SJCRH30 (cell line): ENCODE results near the gene MC1R. TPM values are rescaled to one million over a fixed set of nuclear protein-coding genes. Genes with fewer than 3 reads are reported as not detected.
"Not testable (repeated sequence)": the region's sequence is repeated elsewhere in the genome, so short reads cannot be mapped to it uniquely, and the experiment has no call there.

Experiments used
- DNase-seq, 2 experiments: peaks; one replicate each; pipeline ENCODE4 v3.0.0-alpha.2; 2015 to 2020
- H3K27ac ChIP-seq: fragments of 250-450 bp; sonication (Bioruptor Pico); 2 replicates; pipeline ENCODE4 v1.5.1; 2020; ENCODE audit warnings: mild to moderate bottlenecking, moderate library complexity
- H3K27me3 ChIP-seq: fragments of 250-450 bp; sonication (Bioruptor Pico); 2 replicates; pipeline ENCODE4 v1.5.1; 2020; ENCODE audit warnings: mild to moderate bottlenecking, moderate library complexity
- H3K36me3 ChIP-seq: fragments of 250-450 bp; sonication (Bioruptor Pico); 2 replicates; pipeline ENCODE4 v1.5.1; 2020; ENCODE audit warnings: mild to moderate bottlenecking, moderate library complexity
- H3K4me1 ChIP-seq: fragments of 250-450 bp; sonication (Bioruptor Pico); 2 replicates; pipeline ENCODE4 v1.5.1; 2020; ENCODE audit warnings: mild to moderate bottlenecking, moderate library complexity
- H3K4me3 ChIP-seq: fragments of 250-450 bp; sonication (Bioruptor Pico); 2 replicates; pipeline ENCODE4 v1.5.1; 2020; ENCODE audit warnings: mild to moderate bottlenecking, moderate library complexity
- H3K9me3 ChIP-seq: fragments of 250-450 bp; sonication (Bioruptor Pico); replicated peaks from 2 replicates; pipeline ENCODE4 v1.5.1; 2020; ENCODE audit warnings: mild to moderate bottlenecking, moderate library complexity
- total RNA-seq: library from RNA; depleted of rRNA; stranded (reverse); fragments of >200 nt; shearing (Covaris generic); gene quantifications from 2 replicates; pipeline ENCODE4 v1.2.3, GENCODE V29; 2014

MC1R gene
- total RNA-seq, 1 experiment from 2014 or later = 1.7 TPM

DNA sequence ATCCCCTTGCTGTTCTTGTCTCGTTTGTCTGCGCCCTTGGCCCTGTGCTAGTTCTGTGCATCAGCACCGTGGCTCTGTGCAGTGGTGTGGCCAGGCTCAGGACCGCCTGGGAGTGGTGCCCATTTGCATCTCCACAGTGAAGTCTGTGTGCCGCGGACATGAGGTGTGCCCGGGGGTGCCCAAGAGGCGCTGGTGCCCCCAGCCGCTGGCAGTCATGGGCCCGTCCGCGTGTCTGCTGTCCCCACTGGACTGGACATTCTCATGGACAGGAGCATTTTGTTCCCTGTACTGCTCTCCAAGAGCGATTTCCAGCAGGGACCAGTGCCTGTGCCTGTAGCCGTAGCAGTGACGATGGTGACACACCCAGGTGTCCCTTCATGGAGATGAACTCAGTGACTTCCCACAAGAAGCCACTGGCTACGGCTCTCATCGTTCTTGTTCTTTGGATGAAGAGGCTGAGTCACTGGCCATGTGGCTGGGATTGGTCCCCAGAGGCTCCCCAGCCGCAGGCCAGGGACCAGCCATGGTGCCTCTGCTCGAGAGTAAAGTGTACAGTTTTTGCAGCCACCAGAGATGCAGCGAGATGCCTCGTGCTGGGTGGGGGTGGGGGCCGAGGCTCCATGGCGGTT, 13.0 kb upstream of the MC1R start:
- peaks cover 33% of the 10 kb centered on the region for H3K36me3 ChIP-seq
- H3K4me3 ChIP-seq = no peak overlapping the region
- no peaks in the 10 kb centered on the region for H3K4me1 ChIP-seq
- H3K9me3 ChIP-seq = no peaks in the 10 kb centered on the region
- H3K27me3 ChIP-seq = no peaks in the 10 kb centered on the region
- H3K27ac ChIP-seq = no peak overlapping the region
- no peak for DNase-seq

DNA sequence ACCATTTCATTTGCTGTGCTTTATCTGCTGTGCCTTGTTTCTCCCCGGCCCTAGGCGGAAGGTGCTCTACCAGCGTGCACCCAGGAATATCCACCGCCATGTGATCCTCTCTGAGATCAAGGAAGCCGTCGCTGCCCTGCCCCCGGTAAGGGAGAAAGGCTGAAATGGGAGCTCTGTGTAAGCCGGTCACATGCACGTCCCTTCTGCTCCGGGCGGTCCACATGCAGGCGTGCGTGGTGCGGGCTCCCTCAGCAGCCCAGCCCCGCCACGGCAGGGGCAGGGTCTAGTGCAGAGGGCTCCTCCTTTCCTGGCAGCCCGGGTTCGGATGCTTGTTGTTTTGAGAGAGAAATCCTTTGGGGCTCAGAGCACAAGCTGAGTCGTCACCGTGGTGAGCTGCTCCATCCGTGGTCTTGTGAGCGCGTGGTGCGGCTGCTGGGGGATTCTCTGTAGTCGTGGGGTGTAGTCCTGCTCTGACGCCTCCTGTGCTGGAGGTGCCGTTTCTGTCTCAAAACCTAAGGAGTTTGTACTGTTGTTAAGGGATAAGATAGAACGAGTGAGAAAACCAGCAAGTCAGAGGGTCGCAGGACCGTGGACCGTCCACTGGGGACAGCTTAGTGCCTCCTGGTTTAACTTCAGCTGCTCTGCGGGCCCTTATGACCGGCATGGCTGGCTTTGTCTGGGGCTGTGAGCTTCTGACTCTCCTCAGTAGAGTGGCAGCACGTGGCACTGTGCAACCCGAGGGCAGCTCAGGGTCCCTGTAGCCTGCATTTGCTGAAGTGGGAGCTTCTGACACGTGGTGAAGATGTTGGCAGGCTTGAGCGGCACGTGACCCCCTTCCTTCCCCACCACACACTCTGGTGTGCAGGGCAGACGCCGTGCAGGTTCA, 12.3 kb upstream of the MC1R start:
- H3K27me3 ChIP-seq = no peaks in the 10 kb centered on the region
- no peak overlapping the region for H3K4me3 ChIP-seq
- DNase-seq = no peak
- H3K9me3 ChIP-seq = no peaks in the 10 kb centered on the region
- no peak overlapping the region for H3K27ac ChIP-seq
- peaks cover 38% of the 10 kb centered on the region for H3K36me3 ChIP-seq
- H3K4me1 ChIP-seq = no peaks in the 10 kb centered on the region

DNA sequence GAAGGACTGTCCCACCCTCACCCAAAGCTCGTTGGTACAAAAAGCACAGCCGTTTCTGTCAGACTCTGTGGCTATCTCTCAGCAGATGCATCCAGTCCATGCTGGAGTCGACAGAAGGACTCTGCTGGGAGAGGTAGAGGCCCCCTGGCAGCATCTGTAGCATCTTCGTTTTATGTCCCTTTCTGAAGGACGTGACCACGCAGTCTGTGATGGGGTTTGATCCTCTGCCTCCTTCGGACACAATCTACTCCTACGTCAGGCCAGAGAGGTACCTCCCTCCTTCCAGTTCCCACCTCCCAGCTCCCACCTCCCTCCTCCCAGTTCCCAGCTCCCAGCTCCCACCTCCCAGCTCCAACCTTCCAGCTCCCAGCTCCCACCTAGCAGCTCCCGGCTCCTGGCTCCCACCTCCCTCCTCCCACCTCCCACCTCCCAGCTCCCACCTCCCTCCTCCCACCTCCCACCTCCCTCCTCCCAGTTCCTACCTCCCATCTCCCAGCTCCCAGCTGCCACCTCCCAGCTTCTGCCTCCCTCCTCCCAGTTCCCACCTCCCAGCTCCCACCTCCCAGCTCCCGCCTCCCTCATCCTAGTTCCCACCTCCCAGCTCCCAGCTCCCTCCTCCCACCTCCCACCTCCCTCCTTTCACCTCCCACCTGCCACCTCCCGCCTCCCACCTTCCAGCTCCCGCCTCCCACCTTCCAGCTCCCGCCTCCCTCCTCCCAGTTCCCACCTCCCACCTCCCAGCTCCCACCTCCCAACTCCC, 11.4 kb upstream of the MC1R start:
- no peak overlapping the region for H3K27ac ChIP-seq
- no peaks in the 10 kb centered on the region for H3K4me1 ChIP-seq
- peaks cover 38% of the 10 kb centered on the region for H3K36me3 ChIP-seq
- no peaks in the 10 kb centered on the region for H3K27me3 ChIP-seq
- H3K4me3 ChIP-seq = no peak overlapping the region
- no peak for DNase-seq
- H3K9me3 ChIP-seq = no peaks in the 10 kb centered on the region

DNA sequence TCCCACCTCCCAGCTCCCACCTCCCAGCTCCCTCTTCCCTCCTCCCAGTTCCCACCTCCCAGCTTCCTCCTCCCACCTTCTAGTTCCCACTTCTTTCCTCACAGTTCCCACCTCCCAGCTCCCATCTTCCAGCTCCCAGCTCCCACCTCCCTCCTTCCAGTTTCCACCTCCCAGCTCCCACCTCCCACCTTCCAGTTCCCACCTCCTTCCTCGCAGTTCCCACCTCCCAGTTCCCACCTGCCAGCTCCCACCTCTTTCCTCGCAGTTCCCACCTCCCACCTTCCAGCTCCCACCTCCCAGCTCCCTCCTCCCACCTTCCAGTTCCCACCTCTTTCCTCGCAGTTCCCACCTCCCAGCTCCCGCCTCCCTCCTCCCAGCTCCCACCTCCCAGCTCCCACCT, 10.4 kb upstream of the MC1R start:
- H3K4me3 ChIP-seq = no peak overlapping the region
- H3K27me3 ChIP-seq = no peaks in the 10 kb centered on the region
- H3K27ac ChIP-seq = no peak overlapping the region
- H3K9me3 ChIP-seq = no peaks in the 10 kb centered on the region
- no peaks in the 10 kb centered on the region for H3K4me1 ChIP-seq
- DNase-seq = no peak
- peaks cover 34% of the 10 kb centered on the region for H3K36me3 ChIP-seq

DNA sequence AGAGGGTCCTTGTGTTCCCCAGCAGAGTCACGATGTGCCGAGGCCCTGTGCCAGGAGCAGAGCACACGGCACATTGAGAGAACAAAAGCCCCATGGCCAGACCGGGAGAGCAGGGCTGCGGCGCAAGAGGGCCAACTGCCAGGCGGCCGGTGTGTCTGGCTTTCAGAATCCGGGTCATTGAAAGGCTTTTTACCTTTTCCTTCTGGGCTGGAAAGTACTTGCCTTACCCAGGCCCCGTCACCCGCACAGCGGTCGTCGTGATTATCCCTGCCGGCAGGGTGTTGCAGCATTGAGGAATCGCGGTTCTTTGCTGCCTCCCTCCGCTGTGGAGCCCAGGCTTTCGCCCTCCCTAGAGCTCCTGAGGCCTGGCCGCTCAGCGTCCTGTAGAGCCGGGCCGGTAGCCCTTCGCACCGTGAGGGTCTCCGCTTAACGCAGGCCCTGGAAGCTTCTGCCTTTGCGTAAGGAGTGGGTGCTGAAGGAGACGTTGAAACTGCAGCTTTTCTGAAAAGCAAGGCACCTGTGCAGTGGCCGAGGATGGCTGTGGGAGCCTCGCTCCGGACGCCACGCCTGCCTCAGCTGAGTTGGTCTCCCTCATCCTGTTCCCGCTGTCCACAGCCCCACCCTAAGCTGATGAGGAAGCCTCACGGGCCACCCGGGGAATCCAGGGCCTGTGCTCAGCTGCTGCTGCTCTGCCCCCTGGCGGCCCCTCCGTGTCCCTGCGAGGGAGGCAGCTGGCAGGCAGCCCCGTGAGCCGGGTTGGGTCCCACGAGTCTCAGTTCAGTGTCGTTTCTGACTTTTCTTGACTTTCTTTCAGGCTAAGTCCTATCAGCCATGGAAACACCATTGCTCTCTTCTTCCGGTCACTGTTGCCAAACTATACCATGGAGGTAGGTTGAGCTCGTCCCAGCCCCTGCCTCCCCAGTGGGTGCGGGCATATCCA, 8.6 kb upstream of the MC1R start:
- DNase-seq = peak; percentile 51 to 60
- no peak overlapping the region for H3K27ac ChIP-seq
- no peaks in the 10 kb centered on the region for H3K27me3 ChIP-seq
- H3K36me3 ChIP-seq = peaks cover 31% of the 10 kb centered on the region
- no peak overlapping the region for H3K4me3 ChIP-seq
- H3K4me1 ChIP-seq = no peaks in the 10 kb centered on the region
- no peaks in the 10 kb centered on the region for H3K9me3 ChIP-seq

DNA sequence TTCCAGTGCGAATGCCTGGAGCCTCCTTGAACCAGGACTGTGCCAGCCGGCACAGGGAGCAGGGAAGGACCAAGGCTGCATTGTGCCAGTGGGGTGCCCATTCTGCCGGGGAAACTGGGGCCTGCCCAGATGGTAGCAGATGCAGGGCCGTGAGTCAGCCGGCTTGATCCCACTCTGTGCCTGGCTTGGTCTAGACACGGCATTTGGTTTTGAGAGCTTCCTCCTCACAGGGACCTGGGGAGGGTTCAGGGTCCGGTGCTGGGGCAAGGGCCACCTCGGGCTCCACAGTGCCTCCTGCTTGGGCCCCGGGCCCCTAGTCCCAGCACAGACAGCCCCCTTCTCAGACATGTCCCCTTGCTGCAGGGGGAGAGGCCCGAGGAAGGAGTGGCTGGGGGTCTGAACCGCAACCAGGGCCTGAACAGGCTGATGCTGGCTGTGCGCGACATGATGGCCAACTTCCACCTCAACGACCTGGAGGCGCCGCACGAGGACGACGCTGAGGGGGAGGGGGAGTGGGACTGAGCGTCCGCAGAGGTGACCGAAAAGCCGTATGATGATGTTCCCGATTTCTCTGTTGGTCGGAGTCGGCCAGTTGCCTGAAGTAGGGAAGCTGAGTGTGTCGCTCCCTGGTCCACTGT, 7.8 kb upstream of the MC1R start:
- H3K27me3 ChIP-seq = no peaks in the 10 kb centered on the region
- DNase-seq = no peak
- H3K36me3 ChIP-seq = peaks cover 29% of the 10 kb centered on the region
- H3K27ac ChIP-seq = no peak overlapping the region
- H3K4me3 ChIP-seq = no peak overlapping the region
- H3K4me1 ChIP-seq = no peaks in the 10 kb centered on the region
- no peaks in the 10 kb centered on the region for H3K9me3 ChIP-seq

- Histone ChIP-seq H3K4me3 (no peak overlapping the region), H3K27me3 (no peaks in the 10 kb centered on the region), H3K36me3 (peaks cover 23% of the 10 kb centered on the region), H3K4me1 (no peaks in the 10 kb centered on the region), H3K9me3 (no peaks in the 10 kb centered on the region), H3K27ac (no peak overlapping the region)
- DNase-seq = no peak
Measured at GRCh38 chr16:89911375-89911774, 7.3 kb upstream of the MC1R start.

DNA sequence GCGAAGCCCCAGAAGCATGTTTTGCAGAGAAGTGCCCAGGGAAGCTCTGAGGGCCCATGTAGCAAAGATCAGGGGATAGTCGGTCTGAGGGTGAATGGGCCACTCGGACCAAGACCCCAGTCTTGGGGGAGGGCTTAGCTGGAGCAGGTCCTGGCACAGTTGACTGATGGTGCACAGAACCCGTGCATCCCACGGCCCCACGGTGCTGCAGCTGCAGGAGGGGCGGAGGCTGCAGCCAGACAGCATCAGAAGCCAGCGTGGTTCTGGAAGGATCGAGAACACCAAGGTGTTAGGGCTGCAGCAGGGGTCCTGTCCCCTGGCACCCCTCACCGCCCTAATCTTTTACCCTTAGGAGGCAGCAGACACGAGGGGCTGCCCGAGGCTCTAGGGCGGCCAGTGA, 6.5 kb upstream of the MC1R start:
- no peak for DNase-seq
- no peak overlapping the region for H3K27ac ChIP-seq
- no peaks in the 10 kb centered on the region for H3K27me3 ChIP-seq
- no peaks in the 10 kb centered on the region for H3K4me1 ChIP-seq
- peaks cover 16% of the 10 kb centered on the region for H3K36me3 ChIP-seq
- no peaks in the 10 kb centered on the region for H3K9me3 ChIP-seq
- no peak overlapping the region for H3K4me3 ChIP-seq

GRCh38 chr16:89912627-89913026, 6.0 kb upstream of the MC1R start:
- Histone ChIP-seq H3K36me3 (peaks cover 16% of the 10 kb centered on the region), H3K4me1 (no peaks in the 10 kb centered on the region; the same call in 1 of the 2 replicates), H3K27ac (no peak overlapping the region), H3K9me3 (no peaks in the 10 kb centered on the region), H3K4me3 (no peak overlapping the region), H3K27me3 (no peaks in the 10 kb centered on the region)
- no peak for DNase-seq

GRCh38 chr16:89913408-89914387, 5.0 kb upstream of the MC1R start:
- DNase-seq = no peak
- H3K27ac ChIP-seq = no peak overlapping the region
- peaks cover 16% of the 10 kb centered on the region for H3K36me3 ChIP-seq
- no peak overlapping the region for H3K4me3 ChIP-seq
- H3K4me1 ChIP-seq = no peaks in the 10 kb centered on the region; the same call in 1 of the 2 replicates
- H3K27me3 ChIP-seq = no peaks in the 10 kb centered on the region
- H3K9me3 ChIP-seq = no peaks in the 10 kb centered on the region

GRCh38 chr16:89914642-89915285, 3.9 kb upstream of the MC1R start:
- H3K4me3 ChIP-seq, H3K9me3 ChIP-seq, H3K27me3 ChIP-seq, H3K4me1 ChIP-seq, H3K27ac ChIP-seq, DNase-seq: not testable (repeated sequence)
- H3K36me3 ChIP-seq = peaks cover 10% of the 10 kb centered on the region

GRCh38 chr16:89915303-89916232, 3.1 kb upstream of the MC1R start:
- Histone ChIP-seq H3K4me1 (no peaks in the 10 kb centered on the region; the same call in 1 of the 2 replicates), H3K27ac (no peak overlapping the region), H3K9me3 (no peaks in the 10 kb centered on the region), H3K36me3 (peaks cover 6% of the 10 kb centered on the region), H3K4me3 (no peak overlapping the region), H3K27me3 (no peaks in the 10 kb centered on the region)
- DNase-seq = no peak
